Right lung (tissue), 5 donors: ENCODE results near the gene CBY2. TPM values are rescaled to one million over a fixed set of nuclear protein-coding genes. Genes with fewer than 3 reads are reported as not detected.
"Not testable (repeated sequence)": the region's sequence is repeated elsewhere in the genome, so short reads cannot be mapped to it uniquely, and the experiment has no call there.

Source experiments
- DNase-seq, 2 donors: peaks; one replicate each; pipeline ENCODE4 v3.0.0-alpha.2; 2013
- polyA plus RNA-seq, 5 donors: library from polyadenylated mRNA; unstranded; fragments of 120-200 nt; gene quantifications; one replicate each; pipeline versions ENCODE4 v1.2.1 to v1.2.3, GENCODE V29; 2013; ENCODE audit warnings: inconsistent platforms in 1 of 5, low replicate concordance in 1 of 5; ENCODE audit not compliant: insufficient read length in 5 of 5, insufficient read depth in 1 of 5

The CBY2 gene
- polyA plus RNA-seq, 5 donors: not detected

- DNase-seq: no peak
These were observed 40.9 kb downstream of the CBY2 start for GRCh38 chr13:45742985-45743384.

DNA sequence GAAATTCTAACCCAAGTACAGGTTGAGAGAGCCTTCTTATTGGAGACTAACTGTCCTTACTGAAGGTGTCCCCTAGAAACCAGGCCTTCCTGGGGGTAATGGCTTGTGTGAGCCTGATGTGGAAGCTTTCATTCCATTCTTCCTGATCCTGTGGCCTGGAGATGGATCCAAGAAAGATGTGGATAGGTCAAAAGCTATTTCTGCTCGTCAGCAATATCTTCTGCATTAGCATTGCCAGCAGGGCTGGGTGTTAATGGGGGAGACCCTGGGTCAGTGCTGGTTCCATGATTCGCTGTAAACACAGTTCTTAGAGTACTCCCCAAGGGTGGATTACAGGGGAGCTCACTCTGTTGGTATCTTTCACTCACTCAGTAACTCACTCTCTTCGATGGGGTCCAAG, 42.9 kb downstream of the CBY2 start:
- no peak for DNase-seq

- DNase-seq: no peak
These were observed 45.0 kb downstream of the CBY2 start for GRCh38 chr13:45747071-45747470.

- DNase-seq: no peak
These were observed 47.0 kb downstream of the CBY2 start for GRCh38 chr13:45748941-45749759.

DNA sequence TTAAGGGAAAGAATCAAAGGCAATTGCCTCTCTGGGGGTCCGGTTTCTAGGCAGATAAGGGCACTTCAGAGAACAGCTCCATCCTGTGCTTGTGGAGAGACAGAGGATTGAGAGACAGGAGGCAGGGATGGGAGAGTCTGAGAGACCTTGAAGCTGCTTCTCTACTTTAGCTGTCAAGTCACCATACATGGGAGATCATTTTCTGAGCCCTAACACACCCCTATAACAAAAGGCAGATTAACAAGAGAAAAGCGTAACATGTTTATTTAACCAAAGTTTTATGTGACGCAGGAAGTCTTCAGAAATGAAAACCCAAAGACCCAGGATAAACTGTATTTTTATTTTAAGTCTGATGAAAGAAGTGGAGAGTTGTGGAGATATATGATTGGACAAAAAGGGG, 48.4 kb downstream of the CBY2 start:
- DNase-seq: no peak

DNA sequence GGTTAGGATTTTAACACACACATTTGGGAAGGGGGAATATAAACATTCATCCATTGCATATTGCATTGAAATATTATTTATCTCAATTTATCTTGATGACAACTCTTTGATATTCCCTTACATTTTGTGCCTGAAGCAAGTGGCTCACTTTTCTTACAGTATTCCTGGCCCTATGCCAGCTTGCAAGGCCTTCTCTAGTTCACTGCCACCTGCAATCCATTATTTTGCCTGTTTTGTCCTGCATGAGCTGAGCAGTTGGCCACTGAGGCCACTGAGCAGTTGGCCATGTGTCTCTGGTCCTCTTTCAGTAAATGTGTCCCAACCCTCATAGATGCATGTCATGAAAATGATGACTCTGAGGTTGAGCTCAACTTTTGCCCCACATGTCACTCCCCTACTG, 49.8 kb downstream of the CBY2 start:
- DNase-seq: no peak

DNA sequence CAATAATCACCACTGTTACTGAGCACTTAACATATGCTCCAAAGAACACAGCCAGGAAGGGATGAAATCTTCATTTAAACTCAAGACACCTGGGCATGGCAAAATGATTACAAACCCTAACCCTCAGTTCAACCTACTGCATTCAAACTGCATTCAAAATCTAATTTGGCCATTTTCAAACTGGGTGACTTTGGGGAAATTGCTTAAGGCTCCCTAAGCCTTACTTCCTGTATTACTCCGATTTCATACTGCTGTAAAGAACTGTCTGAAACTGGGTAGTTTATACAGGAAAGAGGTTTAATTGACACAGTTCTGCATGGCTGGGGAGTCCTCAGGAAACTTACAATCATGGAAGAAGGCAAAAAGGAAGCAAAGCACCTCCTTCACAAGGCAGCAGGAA, 50.4 kb downstream of the CBY2 start:
- DNase-seq: no peak

DNA sequence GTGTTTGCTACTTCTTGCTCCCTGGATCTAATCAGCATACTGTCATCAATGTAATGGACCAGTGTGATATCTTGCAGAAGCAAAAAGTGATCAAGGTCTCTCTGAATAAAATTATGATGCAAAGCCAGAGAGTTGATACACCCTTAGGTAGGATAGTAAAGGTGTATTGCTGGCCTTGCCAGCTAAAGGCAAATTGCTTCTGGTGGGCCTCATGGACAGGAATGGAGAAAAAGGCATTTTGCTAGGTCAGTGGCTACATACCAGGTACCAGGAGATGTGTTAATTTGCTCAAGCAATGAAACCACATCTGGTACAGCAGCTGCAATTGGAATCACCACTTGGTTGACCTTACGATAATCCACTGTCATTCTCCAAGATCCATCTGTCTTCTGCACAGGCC, 54.4 kb downstream of the CBY2 start:
- DNase-seq: not testable (repeated sequence)

- DNase-seq: not testable (repeated sequence)
These were observed 55.5 kb downstream of the CBY2 start for GRCh38 chr13:45757589-45757988.

DNA sequence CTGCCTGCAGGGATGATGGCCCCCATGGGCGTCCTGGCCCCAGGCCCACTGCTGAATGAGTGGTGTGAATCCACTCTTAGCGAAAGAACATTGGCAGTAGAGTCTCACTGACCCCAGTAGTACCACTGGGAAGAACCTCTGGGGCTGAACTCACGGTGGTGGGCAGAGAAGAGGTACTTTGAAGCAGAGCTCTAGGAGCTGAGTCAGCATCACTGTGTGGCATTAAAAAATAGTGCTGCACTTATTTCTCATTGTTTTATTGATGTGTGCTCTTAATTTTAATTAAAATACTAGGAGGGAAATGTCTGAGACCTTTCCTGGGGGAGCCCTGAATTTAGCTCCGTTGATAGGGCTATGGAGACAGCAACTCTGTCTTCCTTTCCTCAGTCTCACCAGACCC, 61.3 kb downstream of the CBY2 start:
- DNase-seq: no peak

Other genes starting within 250 kb of the CBY2 start
- gene COG3, start 237.4 kb upstream of the CBY2 start, polyA plus RNA-seq: 10 to 100 TPM; 30.7 to 41.0 (median 35.6) TPM
- gene ERICH6B, start 86.6 kb upstream of the CBY2 start, polyA plus RNA-seq: 1 to 10 TPM; 2.5 to 3.6 (median 3.1) TPM
- under 1 TPM; 0.04 to 0.22 (median 0.15) TPM for gene SIAH3, start 149.4 kb downstream of the CBY2 start, polyA plus RNA-seq